Esophagus squamous epithelium (tissue), 4 donors: ENCODE results near the gene ERG.

Experiments
- POLR2A ChIP-seq, 4 donors: fragments of 450-650 bp; IDR thresholded peaks; one replicate each; pipeline ENCODE4 v1.6.1; 2017; ENCODE audit warnings: antibody characterized with exemption in 4 of 4, mild to moderate bottlenecking in 4 of 4, moderate library complexity in 3 of 4
- TF ChIP-seq, protein P1 (sequence below), 6 experiments: fragments of 450-650 bp in 4 of 6; fragments of 200-600 bp in 2 of 6; sonication (generic) in 2 of 6; IDR thresholded peaks; one replicate each; pipeline ENCODE4 v1.5.1; 2016 to 2019; ENCODE audit warnings: antibody characterized with exemption in 6 of 6, mild to moderate bottlenecking in 4 of 6, moderate library complexity in 4 of 6

DNA sequence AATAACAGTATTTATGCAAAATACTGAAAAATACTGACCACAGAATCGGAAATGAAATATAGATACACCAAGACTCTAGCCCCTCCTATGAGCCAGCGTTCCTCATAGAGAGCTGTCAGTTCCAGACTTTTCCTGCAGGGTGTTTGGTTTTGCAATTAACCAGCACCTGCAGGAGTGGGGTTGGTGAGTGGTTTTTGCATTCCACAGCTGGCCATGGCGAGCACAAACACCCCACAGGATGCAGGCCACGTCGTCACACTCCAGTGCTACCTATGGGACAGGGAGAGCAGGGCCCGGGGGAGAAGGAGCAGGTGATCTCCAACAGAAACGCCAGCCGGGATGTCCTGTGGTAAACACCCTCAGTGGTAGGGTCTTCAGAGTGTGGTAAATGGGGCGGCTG is 94.1 kb downstream of the ERG start:
- TF ChIP-seq, protein P1, sequence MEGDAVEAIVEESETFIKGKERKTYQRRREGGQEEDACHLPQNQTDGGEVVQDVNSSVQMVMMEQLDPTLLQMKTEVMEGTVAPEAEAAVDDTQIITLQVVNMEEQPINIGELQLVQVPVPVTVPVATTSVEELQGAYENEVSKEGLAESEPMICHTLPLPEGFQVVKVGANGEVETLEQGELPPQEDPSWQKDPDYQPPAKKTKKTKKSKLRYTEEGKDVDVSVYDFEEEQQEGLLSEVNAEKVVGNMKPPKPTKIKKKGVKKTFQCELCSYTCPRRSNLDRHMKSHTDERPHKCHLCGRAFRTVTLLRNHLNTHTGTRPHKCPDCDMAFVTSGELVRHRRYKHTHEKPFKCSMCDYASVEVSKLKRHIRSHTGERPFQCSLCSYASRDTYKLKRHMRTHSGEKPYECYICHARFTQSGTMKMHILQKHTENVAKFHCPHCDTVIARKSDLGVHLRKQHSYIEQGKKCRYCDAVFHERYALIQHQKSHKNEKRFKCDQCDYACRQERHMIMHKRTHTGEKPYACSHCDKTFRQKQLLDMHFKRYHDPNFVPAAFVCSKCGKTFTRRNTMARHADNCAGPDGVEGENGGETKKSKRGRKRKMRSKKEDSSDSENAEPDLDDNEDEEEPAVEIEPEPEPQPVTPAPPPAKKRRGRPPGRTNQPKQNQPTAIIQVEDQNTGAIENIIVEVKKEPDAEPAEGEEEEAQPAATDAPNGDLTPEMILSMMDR (IDR thresholded peaks at IDR 0.05): no peak
- no peak for TF ChIP-seq POLR2A (IDR thresholded peaks at IDR 0.05)
